DOHH2 (cell line): ENCODE data around the gene PDZRN4.

Experiments used
- CTCF ChIP-seq: fragments of 200-600 bp; sonication (generic); IDR thresholded peaks from one replicate; pipeline ENCODE4 v1.5.1; 2014; ENCODE audit warnings: antibody characterized with exemption, mild to moderate bottlenecking, low read depth, low read length; ENCODE audit not compliant: poor library complexity, severe bottlenecking
- EZH2phosphoT487 ChIP-seq: fragments of 200-600 bp; sonication (generic); IDR thresholded peaks from 2 replicates; pipeline ENCODE4 v1.6.1; 2017; ENCODE audit warnings: borderline replicate concordance, mild to moderate bottlenecking, antibody characterized with exemption, low read length, moderate library complexity, mixed read lengths

GRCh38 chr12:41221491-41221890 lies 33.4 kb downstream of the PDZRN4 start:
- TF ChIP-seq CTCF: no peak
- TF ChIP-seq EZH2phosphoT487: no peak
